Astrocyte (in vitro differentiated cells and primary cell): ENCODE results near the gene SPTAN1.

Source experiments
- EZH2 ChIP-seq: IDR thresholded peaks from 2 replicates; pipeline ENCODE4 v1.6.1; 2012; ENCODE audit warnings: mild to moderate bottlenecking, low read length, inconsistent platforms; ENCODE audit not compliant: insufficient read depth
- TF ChIP-seq, protein P1 (sequence below): IDR thresholded peaks from 2 replicates; pipeline ENCODE4 v1.5.1; 2011; ENCODE audit warnings: low read depth, mild to moderate bottlenecking, inconsistent platforms, low read length, moderate library complexity; ENCODE audit not compliant: insufficient read depth

DNA sequence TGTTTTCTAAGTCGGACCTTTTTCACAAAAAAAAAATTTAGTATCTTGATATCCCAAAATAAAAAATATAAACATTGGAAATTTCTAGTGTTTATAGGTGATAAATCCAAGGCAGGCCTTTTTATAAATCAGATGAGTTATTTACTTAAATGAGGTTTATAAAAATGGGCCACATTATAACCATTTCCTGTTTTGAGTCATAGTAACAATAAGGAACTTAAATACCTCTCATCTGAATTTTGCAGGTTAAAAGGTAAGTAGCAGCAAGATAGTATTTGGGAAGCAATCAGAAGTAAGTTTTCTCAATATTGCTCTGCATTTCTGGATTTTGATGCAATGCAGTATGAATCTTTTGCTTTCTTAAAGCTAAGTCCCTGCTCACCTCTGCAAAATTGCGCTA, 3.9 kb downstream of the SPTAN1 start:
- TF ChIP-seq, protein P1, sequence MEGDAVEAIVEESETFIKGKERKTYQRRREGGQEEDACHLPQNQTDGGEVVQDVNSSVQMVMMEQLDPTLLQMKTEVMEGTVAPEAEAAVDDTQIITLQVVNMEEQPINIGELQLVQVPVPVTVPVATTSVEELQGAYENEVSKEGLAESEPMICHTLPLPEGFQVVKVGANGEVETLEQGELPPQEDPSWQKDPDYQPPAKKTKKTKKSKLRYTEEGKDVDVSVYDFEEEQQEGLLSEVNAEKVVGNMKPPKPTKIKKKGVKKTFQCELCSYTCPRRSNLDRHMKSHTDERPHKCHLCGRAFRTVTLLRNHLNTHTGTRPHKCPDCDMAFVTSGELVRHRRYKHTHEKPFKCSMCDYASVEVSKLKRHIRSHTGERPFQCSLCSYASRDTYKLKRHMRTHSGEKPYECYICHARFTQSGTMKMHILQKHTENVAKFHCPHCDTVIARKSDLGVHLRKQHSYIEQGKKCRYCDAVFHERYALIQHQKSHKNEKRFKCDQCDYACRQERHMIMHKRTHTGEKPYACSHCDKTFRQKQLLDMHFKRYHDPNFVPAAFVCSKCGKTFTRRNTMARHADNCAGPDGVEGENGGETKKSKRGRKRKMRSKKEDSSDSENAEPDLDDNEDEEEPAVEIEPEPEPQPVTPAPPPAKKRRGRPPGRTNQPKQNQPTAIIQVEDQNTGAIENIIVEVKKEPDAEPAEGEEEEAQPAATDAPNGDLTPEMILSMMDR, result no peak
- TF ChIP-seq EZH2, result no peak
